ENCODE data around the gene HLCS.
A peak's percentile ranks its signal among the peaks of the same experiment; 100 is the strongest.

DNA sequence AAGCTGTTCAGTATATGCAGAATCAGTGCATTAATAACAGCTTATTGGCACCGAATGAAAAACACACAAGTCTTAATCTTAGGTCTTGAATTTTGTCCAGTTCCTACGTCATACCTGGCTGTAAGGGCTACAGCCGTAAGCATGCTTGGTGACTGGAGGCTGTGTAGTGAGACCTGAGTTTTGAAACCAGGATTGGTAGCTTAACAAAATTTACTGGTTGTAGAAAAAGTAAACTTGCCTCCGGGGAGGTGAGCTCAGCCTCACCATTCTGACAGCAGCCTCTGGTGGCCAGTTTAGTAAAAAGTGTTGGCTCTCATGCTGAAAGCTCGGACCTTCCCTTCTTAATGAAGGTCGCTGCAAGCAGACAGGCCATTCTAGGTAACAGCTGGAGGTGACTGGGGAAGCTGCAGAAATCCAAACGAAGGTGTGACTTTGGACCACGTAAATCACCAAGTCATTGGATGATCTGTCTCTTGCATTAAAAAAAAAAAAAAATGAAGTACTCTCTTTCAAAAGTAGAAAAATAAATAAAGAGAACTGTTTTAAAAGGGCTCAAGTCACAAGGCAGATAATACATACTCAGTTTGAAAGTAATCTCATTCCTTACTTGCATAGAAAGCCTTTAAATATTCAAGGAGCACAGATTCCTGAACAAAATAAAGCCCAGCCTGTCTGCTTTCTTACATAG is 48.9 kb downstream of the HLCS start:
- TF ChIP-seq YY1 (IDR thresholded peaks at IDR 0.05; ENCODE audit: low read depth) (no peak), RFX5 (IDR thresholded peaks at IDR 0.05; ENCODE audit: low read length) (no peak), ELF1 (IDR thresholded peaks at IDR 0.05) (no peak), TAF1 (IDR thresholded peaks at IDR 0.05; ENCODE audit: borderline replicate concordance, low read depth, low read length) (no peak), TCF12 (IDR thresholded peaks at IDR 0.05) (no peak), CHD2 (IDR thresholded peaks at IDR 0.05; ENCODE audit: low read length, partially characterized antibody) (no peak), JUND (IDR thresholded peaks at IDR 0.05) (no peak), NRF1 (IDR thresholded peaks at IDR 0.05; ENCODE audit: low read depth, low read length) (no peak)
- TF ChIP-seq, protein P1, sequence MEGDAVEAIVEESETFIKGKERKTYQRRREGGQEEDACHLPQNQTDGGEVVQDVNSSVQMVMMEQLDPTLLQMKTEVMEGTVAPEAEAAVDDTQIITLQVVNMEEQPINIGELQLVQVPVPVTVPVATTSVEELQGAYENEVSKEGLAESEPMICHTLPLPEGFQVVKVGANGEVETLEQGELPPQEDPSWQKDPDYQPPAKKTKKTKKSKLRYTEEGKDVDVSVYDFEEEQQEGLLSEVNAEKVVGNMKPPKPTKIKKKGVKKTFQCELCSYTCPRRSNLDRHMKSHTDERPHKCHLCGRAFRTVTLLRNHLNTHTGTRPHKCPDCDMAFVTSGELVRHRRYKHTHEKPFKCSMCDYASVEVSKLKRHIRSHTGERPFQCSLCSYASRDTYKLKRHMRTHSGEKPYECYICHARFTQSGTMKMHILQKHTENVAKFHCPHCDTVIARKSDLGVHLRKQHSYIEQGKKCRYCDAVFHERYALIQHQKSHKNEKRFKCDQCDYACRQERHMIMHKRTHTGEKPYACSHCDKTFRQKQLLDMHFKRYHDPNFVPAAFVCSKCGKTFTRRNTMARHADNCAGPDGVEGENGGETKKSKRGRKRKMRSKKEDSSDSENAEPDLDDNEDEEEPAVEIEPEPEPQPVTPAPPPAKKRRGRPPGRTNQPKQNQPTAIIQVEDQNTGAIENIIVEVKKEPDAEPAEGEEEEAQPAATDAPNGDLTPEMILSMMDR (IDR thresholded peaks at IDR 0.05): peak; percentile 47
- TF ChIP-seq, protein P2, sequence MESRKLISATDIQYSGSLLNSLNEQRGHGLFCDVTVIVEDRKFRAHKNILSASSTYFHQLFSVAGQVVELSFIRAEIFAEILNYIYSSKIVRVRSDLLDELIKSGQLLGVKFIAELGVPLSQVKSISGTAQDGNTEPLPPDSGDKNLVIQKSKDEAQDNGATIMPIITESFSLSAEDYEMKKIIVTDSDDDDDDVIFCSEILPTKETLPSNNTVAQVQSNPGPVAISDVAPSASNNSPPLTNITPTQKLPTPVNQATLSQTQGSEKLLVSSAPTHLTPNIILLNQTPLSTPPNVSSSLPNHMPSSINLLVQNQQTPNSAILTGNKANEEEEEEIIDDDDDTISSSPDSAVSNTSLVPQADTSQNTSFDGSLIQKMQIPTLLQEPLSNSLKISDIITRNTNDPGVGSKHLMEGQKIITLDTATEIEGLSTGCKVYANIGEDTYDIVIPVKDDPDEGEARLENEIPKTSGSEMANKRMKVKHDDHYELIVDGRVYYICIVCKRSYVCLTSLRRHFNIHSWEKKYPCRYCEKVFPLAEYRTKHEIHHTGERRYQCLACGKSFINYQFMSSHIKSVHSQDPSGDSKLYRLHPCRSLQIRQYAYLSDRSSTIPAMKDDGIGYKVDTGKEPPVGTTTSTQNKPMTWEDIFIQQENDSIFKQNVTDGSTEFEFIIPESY (IDR thresholded peaks at IDR 0.05; ENCODE audit: borderline replicate concordance, low read depth): no peak
- TF ChIP-seq, protein P3, sequence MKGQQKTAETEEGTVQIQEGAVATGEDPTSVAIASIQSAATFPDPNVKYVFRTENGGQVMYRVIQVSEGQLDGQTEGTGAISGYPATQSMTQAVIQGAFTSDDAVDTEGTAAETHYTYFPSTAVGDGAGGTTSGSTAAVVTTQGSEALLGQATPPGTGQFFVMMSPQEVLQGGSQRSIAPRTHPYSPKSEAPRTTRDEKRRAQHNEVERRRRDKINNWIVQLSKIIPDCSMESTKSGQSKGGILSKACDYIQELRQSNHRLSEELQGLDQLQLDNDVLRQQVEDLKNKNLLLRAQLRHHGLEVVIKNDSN (IDR thresholded peaks at IDR 0.05; ENCODE audit: borderline replicate concordance, low read depth): no peak
